Thoracic aorta (tissue), 2 donors: Measurements from ENCODE around the gene SNCB. TPM values are rescaled to one million over a fixed set of nuclear protein-coding genes. Genes with fewer than 3 reads are reported as not detected.

Experiments
- ATAC-seq: fragments of 150-250 bp; one replicate; pipeline ENCODE4 v1.8.0; 2017; ENCODE audit warnings: low read depth; ENCODE audit not compliant: insufficient number of reproducible peaks, low FRiP score
- DNase-seq: peaks from one replicate; pipeline ENCODE4 v3.0.0-alpha.2; 2020; ENCODE audit warnings: low spot score
- H3K27ac ChIP-seq, 2 donors: fragments of 200-600 bp; sonication (generic); 1 replicate in 1 of 2; 2 replicates in 1 of 2; pipeline ENCODE4 v1.5.1; 2016; ENCODE audit warnings: mild to moderate bottlenecking in 2 of 2, moderate library complexity in 2 of 2
- H3K27me3 ChIP-seq: fragments of 200-600 bp; sonication (generic); replicated peaks from 2 replicates; pipeline ENCODE4 v1.6.0; 2016; ENCODE audit warnings: mild to moderate bottlenecking; ENCODE audit not compliant: insufficient read depth
- H3K36me3 ChIP-seq: fragments of 200-600 bp; sonication (generic); one replicate; pipeline ENCODE4 v1.5.1; 2016
- H3K4me1 ChIP-seq, 2 donors: fragments of 200-600 bp; sonication (generic); 1 replicate in 1 of 2; 2 replicates in 1 of 2; pipeline versions ENCODE4 v1.5.1 to v1.6.0; 2016; ENCODE audit warnings: low read depth in 2 of 2, mild to moderate bottlenecking in 1 of 2; ENCODE audit not compliant: control insufficient read depth in 1 of 2
- H3K4me3 ChIP-seq: fragments of 200-600 bp; sonication (generic); 2 replicates; pipeline ENCODE4 v1.5.1; 2016; ENCODE audit warnings: mild to moderate bottlenecking
- H3K9me3 ChIP-seq: fragments of 200-600 bp; sonication (generic); 2 replicates; pipeline ENCODE4 v1.5.1; 2016
- total RNA-seq, 2 donors: library from RNA; depleted of rRNA; stranded (reverse); fragments of >200 nt; gene quantifications; one replicate each; pipeline versions ENCODE4 v1.1.0 to v1.2.3, GENCODE V29; 2016
- TF ChIP-seq, protein P1 (sequence below): fragments of 200-600 bp; sonication (generic); IDR thresholded peaks from one replicate; pipeline ENCODE4 v1.5.1; 2019; ENCODE audit warnings: antibody characterized with exemption

The SNCB gene
- total RNA-seq, 2 donors from 2014 or later, result not detected

DNA sequence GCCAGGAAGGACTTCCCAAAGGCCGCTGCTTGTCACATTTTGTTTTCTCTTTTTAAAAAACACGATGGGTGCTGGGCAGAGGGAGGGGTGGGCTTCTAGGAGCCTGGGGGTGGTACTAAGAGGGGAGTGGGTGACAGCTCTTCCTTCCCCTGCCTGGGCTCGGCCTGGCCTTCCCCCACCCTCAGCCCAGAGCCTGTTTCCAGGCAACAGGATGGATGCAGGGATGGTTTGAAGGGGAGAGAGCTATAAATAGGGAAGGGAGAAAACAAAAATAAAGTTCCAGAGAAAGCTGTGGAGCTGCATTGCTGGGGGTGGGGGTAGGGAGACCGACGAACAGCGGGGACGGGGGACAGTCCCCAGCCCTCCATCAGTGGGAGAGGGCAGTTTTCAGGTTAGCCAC lies 13.8 kb downstream of the SNCB start:
- ATAC-seq, result no peak
- no peaks in the 10 kb centered on the region for H3K36me3 ChIP-seq
- H3K9me3 ChIP-seq, result no peaks in the 10 kb centered on the region
- H3K4me3 ChIP-seq, result no peak overlapping the region
- H3K27ac ChIP-seq, result no peak overlapping the region
- H3K27me3 ChIP-seq, result peaks cover 9% of the 10 kb centered on the region
- TF ChIP-seq, protein P1, sequence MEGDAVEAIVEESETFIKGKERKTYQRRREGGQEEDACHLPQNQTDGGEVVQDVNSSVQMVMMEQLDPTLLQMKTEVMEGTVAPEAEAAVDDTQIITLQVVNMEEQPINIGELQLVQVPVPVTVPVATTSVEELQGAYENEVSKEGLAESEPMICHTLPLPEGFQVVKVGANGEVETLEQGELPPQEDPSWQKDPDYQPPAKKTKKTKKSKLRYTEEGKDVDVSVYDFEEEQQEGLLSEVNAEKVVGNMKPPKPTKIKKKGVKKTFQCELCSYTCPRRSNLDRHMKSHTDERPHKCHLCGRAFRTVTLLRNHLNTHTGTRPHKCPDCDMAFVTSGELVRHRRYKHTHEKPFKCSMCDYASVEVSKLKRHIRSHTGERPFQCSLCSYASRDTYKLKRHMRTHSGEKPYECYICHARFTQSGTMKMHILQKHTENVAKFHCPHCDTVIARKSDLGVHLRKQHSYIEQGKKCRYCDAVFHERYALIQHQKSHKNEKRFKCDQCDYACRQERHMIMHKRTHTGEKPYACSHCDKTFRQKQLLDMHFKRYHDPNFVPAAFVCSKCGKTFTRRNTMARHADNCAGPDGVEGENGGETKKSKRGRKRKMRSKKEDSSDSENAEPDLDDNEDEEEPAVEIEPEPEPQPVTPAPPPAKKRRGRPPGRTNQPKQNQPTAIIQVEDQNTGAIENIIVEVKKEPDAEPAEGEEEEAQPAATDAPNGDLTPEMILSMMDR, result no peak
- no peak for DNase-seq
- peaks cover 8 to 21% of the 10 kb centered on the region in 2 donors for H3K4me1 ChIP-seq

DNA sequence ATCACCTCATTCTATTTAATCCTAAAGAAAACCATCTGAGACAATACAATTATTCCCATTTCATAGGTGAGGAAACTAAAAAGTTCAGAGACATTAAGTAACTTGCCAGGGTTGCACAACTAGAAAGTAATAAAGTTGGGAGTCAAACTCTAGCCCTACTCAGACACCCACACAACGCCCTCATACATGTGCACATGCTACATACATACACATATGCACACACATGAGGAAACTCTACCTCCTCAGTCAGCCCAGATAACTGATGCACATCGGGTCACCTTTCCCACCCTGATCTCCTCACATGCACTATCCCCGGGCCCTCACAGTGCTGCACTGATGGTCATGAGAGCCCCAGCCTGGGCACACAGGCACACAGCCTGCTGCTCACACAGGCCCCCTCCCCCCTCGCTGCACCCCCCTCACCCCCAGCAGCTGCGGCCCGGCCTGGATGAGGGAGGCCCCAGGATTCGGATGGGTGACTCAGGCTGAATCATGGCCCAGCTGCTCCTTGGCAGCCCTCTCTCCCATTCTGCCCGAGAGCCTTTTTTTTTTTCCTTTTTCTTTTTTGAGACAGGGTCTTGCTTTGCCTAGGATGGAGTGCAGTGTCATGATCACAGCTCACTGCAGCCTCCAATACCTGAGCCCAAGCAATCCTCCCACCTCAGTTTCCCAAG lies 15.4 kb downstream of the SNCB start:
- ATAC-seq (no peak), DNase-seq (no peak)
- H3K4me1 ChIP-seq, result peaks cover 8 to 9% of the 10 kb centered on the region in 2 donors
- no peak overlapping the region for H3K4me3 ChIP-seq
- TF ChIP-seq, protein P1, result no peak
- no peaks in the 10 kb centered on the region for H3K36me3 ChIP-seq
- no peaks in the 10 kb centered on the region for H3K9me3 ChIP-seq
- H3K27ac ChIP-seq, result no peak overlapping the region
- peaks cover 7% of the 10 kb centered on the region for H3K27me3 ChIP-seq

DNA sequence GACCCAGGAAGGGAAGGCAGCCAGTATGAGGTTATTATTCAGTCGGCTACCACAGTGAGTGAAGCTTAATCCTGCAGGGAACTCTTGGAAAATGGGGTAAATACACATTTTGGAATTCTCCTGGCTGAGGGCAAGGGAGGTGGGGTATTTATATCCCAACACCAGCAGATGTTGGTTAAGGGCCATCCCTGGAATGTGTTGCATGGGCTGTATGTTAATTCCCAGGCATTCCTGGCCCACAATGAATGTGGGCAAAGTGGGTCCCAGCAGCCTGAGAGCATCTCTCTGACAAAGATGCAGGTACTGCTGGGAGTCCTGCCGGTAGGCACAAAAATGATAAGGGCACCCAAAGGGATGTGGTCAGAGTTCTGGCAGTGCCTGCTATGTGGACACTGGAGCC lies 17.5 kb downstream of the SNCB start:
- no peaks in the 10 kb centered on the region for H3K9me3 ChIP-seq
- no peaks in the 10 kb centered on the region for H3K4me1 ChIP-seq
- no peak for DNase-seq
- ATAC-seq, result no peak
- H3K4me3 ChIP-seq, result no peak overlapping the region
- H3K27me3 ChIP-seq, result no peaks in the 10 kb centered on the region
- no peaks in the 10 kb centered on the region for H3K36me3 ChIP-seq
- no peak overlapping the region for H3K27ac ChIP-seq
- TF ChIP-seq, protein P1, result no peak

DNA sequence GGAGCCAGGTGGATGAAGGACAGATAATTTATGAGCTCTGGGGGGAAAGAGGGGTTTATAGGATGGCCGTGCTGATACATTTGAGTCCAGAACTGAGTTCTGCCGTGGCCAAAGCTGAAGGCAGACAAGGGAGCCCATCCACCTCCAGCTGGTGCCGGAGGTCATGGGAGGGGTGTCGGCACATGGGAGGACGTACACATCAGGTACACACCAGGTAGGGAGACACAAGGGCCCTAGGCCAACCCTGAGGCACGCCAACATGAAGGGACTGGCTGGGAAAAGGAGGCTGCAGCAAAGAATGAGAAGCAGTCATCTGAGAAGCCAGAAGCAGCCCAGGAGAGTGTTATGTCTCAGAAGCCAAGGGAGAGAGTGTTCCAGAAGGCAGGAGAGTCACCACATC lies 18.3 kb downstream of the SNCB start:
- Histone ChIP-seq H3K4me3 (no peak overlapping the region), H3K27me3 (no peaks in the 10 kb centered on the region), H3K36me3 (no peaks in the 10 kb centered on the region), H3K27ac (no peak overlapping the region), H3K4me1 (no peaks in the 10 kb centered on the region), H3K9me3 (no peaks in the 10 kb centered on the region)
- ATAC-seq (no peak), DNase-seq (no peak)
- TF ChIP-seq, protein P1, result no peak

DNA sequence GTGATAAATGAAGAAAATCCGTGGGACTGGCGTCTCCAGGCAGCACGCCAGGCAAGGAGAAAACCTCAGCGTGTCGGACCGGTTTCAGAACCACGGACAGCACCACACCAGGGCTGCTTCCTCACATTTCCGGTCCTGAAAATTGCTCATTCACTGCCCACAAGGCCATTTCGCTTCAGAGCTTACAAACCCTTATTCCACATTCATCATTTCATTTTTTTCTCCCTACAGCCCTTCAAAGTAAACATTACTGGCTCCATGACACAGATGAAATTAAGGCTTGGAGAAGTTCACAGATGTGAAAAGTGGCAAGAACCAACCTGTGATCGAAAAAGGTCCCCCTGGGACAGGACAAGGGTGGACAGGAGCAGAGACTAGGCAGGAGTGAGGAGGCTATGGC lies 18.9 kb downstream of the SNCB start:
- DNase-seq, result no peak
- Histone ChIP-seq H3K27ac (no peak overlapping the region), H3K4me3 (no peak overlapping the region), H3K9me3 (no peaks in the 10 kb centered on the region), H3K27me3 (no peaks in the 10 kb centered on the region), H3K36me3 (no peaks in the 10 kb centered on the region), H3K4me1 (no peaks in the 10 kb centered on the region)
- no peak for ATAC-seq
- TF ChIP-seq, protein P1, result no peak
